Astrocyte (in vitro differentiated cells and primary cell): Measurements from ENCODE around the gene HOXC9. TPM values are rescaled to one million over a fixed set of nuclear protein-coding genes. Genes with fewer than 3 reads are reported as not detected.

Experiments
- DNase-seq: peaks from one replicate; pipeline ENCODE4 v3.0.0-alpha.2; 2010; ENCODE audit warnings: low read depth
- FAIRE-seq: peaks from 2 replicates; lab custom pipeline; 2011; peaks lifted over from hg19 to GRCh38; lab: Jason Lieb, UNC
- H2AFZ ChIP-seq: 2 replicates; pipeline ENCODE4 v1.6.0; 2012; ENCODE audit warnings: low read depth, low read length, inconsistent platforms
- H3K27ac ChIP-seq: 2 replicates; pipeline ENCODE4 v1.5.1; 2011; ENCODE audit warnings: low read depth, low read length, inconsistent platforms
- H3K27me3 ChIP-seq: 2 replicates; pipeline ENCODE4 v1.6.0; 2011; ENCODE audit warnings: low read length, inconsistent platforms; ENCODE audit not compliant: insufficient read depth
- H3K36me3 ChIP-seq: 2 replicates; pipeline ENCODE4 v1.5.1; 2011; ENCODE audit warnings: low read length, inconsistent platforms; ENCODE audit not compliant: insufficient read depth
- H3K4me1 ChIP-seq: 2 replicates; pipeline ENCODE4 v1.5.1; 2011; ENCODE audit warnings: low read length, inconsistent platforms; ENCODE audit not compliant: insufficient read depth
- H3K4me2 ChIP-seq: 2 replicates; pipeline ENCODE4 v1.6.0; 2012; ENCODE audit warnings: low read length, inconsistent platforms
- H3K4me3 ChIP-seq: 2 replicates; pipeline ENCODE4 v1.5.1; 2011; ENCODE audit warnings: low read depth, mild to moderate bottlenecking, low read length, inconsistent platforms; ENCODE audit not compliant: insufficient read depth
- H3K79me2 ChIP-seq: 2 replicates; pipeline ENCODE4 v1.6.0; 2012; ENCODE audit warnings: mild to moderate bottlenecking, low read length, inconsistent platforms; ENCODE audit not compliant: insufficient read depth
- H3K9ac ChIP-seq: 2 replicates; pipeline ENCODE4 v1.6.0; 2012; ENCODE audit warnings: mild to moderate bottlenecking, low read length, inconsistent platforms
- H3K9me3 ChIP-seq: 2 replicates; pipeline ENCODE4 v1.5.1; 2012; ENCODE audit warnings: low read depth, mild to moderate bottlenecking, low read length, inconsistent platforms; ENCODE audit not compliant: insufficient read depth
- H4K20me1 ChIP-seq: 2 replicates; pipeline ENCODE4 v1.6.0; 2012; ENCODE audit warnings: low read length, inconsistent platforms; ENCODE audit not compliant: insufficient read depth
- H3K27ac Mint-ChIP-seq: one replicate; pipeline ENCODE4 v1.8.0; 2021; ENCODE audit warnings: mild to moderate bottlenecking, mixed read lengths; ENCODE audit not compliant: unreplicated experiment
- H3K27me3 Mint-ChIP-seq: one replicate; pipeline ENCODE4 v1.8.0; 2021; ENCODE audit warnings: low read depth, mixed read lengths; ENCODE audit not compliant: unreplicated experiment
- H3K36me3 Mint-ChIP-seq: one replicate; pipeline ENCODE4 v1.8.0; 2021; ENCODE audit warnings: low read depth, mixed read lengths; ENCODE audit not compliant: unreplicated experiment
- H3K4me1 Mint-ChIP-seq: one replicate; pipeline ENCODE4 v1.8.0; 2021; ENCODE audit warnings: low read depth, mixed read lengths; ENCODE audit not compliant: unreplicated experiment
- H3K4me3 Mint-ChIP-seq: one replicate; pipeline ENCODE4 v1.8.0; 2021; ENCODE audit warnings: mild to moderate bottlenecking, moderate library complexity, mixed read lengths; ENCODE audit not compliant: unreplicated experiment
- H3K9me3 Mint-ChIP-seq: one replicate; pipeline ENCODE4 v1.8.0; 2021; ENCODE audit warnings: mild to moderate bottlenecking, mixed read lengths; ENCODE audit not compliant: unreplicated experiment
- CTCF ChIP-seq: IDR thresholded peaks from 2 replicates; pipeline ENCODE4 v1.5.1; 2011; ENCODE audit warnings: low read depth, mild to moderate bottlenecking, inconsistent platforms, low read length, moderate library complexity; ENCODE audit not compliant: insufficient read depth
- EZH2 ChIP-seq: IDR thresholded peaks from 2 replicates; pipeline ENCODE4 v1.6.1; 2012; ENCODE audit warnings: mild to moderate bottlenecking, low read length, inconsistent platforms; ENCODE audit not compliant: insufficient read depth
- total RNA-seq: library from RNA; stranded (reverse); gene quantifications from 2 replicates; pipeline ENCODE4 v1.2.1, GENCODE V29; 2021

The HOXC9 gene
- total RNA-seq, 1 donor from 2014 or later, result not detected

DNA sequence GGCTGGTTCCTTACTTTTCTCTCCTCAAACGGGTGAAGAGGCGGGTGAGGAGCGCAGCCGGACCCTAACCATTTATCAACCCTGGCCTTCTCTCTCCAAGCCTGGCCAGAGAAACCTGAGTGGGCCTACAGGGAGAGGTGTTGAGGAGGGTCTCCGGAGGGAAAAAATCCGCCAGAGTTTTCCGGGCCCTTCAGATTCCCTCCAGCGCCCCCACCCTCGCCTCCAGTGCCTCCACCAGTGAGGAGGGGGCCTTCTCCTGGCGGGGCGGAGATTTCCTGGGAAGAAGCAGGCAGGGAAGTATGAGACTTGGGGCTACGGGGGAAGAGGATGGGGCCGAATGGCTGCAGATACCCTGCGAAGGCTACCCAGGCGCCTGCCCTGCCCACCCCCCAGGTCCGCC lies 31.5 kb downstream of the HOXC9 start:
- Mint-ChIP-seq H3K4me3 (no peak overlapping the region), H3K36me3 (peaks cover 2% of the 10 kb centered on the region), H3K9me3 (peaks cover 39% of the 10 kb centered on the region), H3K27ac (no peak overlapping the region), H3K27me3 (peaks cover 80% of the 10 kb centered on the region), H3K4me1 (no peaks in the 10 kb centered on the region)
- Histone ChIP-seq H3K27me3 (peaks cover 84% of the 10 kb centered on the region), H3K79me2 (no peaks in the 10 kb centered on the region), H3K4me1 (no peaks in the 10 kb centered on the region), H3K4me3 (no peak overlapping the region), H3K27ac (no peak overlapping the region), H3K9ac (no peak overlapping the region), H3K4me2 (no peak overlapping the region), H3K9me3 (peaks cover 7% of the 10 kb centered on the region), H2AFZ (no peak overlapping the region), H3K36me3 (no peaks in the 10 kb centered on the region), H4K20me1 (no peaks in the 10 kb centered on the region)
- no peak for FAIRE-seq
- TF ChIP-seq EZH2 (peak; percentile 1), CTCF (no peak)
- DNase-seq, result no peak

DNA sequence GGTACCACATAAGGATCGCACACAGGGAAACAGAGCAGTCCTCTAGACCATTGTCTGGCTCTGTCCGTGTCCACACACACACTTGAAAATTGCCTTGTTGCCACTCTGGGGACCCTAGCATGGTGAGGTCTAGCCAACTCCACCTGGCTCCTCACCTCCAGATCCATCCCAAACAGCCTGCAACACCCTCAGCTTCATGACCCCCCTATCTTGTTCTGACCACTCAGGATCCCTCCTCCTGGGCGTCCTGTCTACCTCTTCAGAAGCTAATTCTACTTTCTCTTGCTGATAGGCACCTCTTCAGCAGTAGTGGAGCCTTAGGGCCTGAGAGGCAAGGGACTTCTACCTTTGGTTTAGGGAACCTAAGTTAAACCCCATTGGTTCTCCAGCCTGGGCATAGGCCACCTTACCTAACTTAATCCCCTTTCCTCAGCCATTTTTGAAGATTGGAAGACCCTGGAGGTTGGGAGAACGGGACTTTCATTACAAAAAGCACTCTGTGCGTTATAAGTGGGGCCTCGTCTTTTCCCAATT lies 32.2 kb downstream of the HOXC9 start:
- H3K4me1 ChIP-seq, result no peaks in the 10 kb centered on the region
- Mint-ChIP-seq H3K9me3 (peaks cover 37% of the 10 kb centered on the region), H3K4me1 (no peaks in the 10 kb centered on the region), H3K4me3 (no peak overlapping the region), H3K27me3 (peaks cover 80% of the 10 kb centered on the region), H3K36me3 (peaks cover 2% of the 10 kb centered on the region), H3K27ac (no peak overlapping the region)
- no peaks in the 10 kb centered on the region for H4K20me1 ChIP-seq
- FAIRE-seq, result peak; percentile 17
- no peaks in the 10 kb centered on the region for H3K36me3 ChIP-seq
- TF ChIP-seq CTCF (no peak), EZH2 (peak; percentile 42)
- DNase-seq, result no peak
- H3K79me2 ChIP-seq, result no peaks in the 10 kb centered on the region
- no peak overlapping the region for H2AFZ ChIP-seq
- H3K4me2 ChIP-seq, result no peak overlapping the region
- H3K27me3 ChIP-seq, result peaks cover 79% of the 10 kb centered on the region
- H3K9ac ChIP-seq, result no peak overlapping the region
- H3K9me3 ChIP-seq, result peaks cover 7% of the 10 kb centered on the region
- H3K4me3 ChIP-seq, result no peak overlapping the region
- H3K27ac ChIP-seq, result no peak overlapping the region

GRCh38 chr12:54032627-54033100 lies 32.7 kb downstream of the HOXC9 start, which contains the start of gene HOXC5:
HOXC5 (plus strand) TSS chr12:54033050; CDS start chr12:54033123, 73 bp downstream.
- Histone ChIP-seq H2AFZ (no peak within 1 kb of the TSS), H3K4me1 (no peaks in the 10 kb centered on the region), H3K36me3 (no peaks in the 10 kb centered on the region), H3K4me2 (peak within 1 kb of the TSS; percentile 38), H4K20me1 (no peaks in the 10 kb centered on the region), H3K27ac (no peak within 1 kb of the TSS), H3K9ac (no peak within 1 kb of the TSS), H3K79me2 (no peaks in the 10 kb centered on the region), H3K27me3 (peaks cover 74% of the 10 kb centered on the region), H3K4me3 (no peak within 1 kb of the TSS), H3K9me3 (peaks cover 7% of the 10 kb centered on the region)
- TF ChIP-seq EZH2, result no peak
- peak; percentile 76 for TF ChIP-seq CTCF
- FAIRE-seq (no peak), DNase-seq (peak; percentile 4)
- H3K27me3 Mint-ChIP-seq, result peaks cover 80% of the 10 kb centered on the region
- H3K4me1 Mint-ChIP-seq, result no peaks in the 10 kb centered on the region
- peaks cover 2% of the 10 kb centered on the region for H3K36me3 Mint-ChIP-seq
- no peak within 1 kb of the TSS for H3K4me3 Mint-ChIP-seq
- H3K27ac Mint-ChIP-seq, result no peak within 1 kb of the TSS
- peaks cover 34% of the 10 kb centered on the region for H3K9me3 Mint-ChIP-seq
